PC-9 (cell line): Measurements from ENCODE around the gene CRTAC1. TPM values are rescaled to one million over a fixed set of nuclear protein-coding genes. Genes with fewer than 3 reads are reported as not detected.

Experiments used
- BruUV-seq: library from RNA; stranded (reverse); fragments of 400-500 nt; replicated peaks from 2 replicates; lab custom pipeline; 2021; lab: Mats Ljungman, UMichigan
- CTCF ChIA-PET: fragments of 300-600 bp; sonication (Branson Sonifier 250); formaldehyde crosslinking; loops from one replicate; lab custom pipeline; 2022; ENCODE audit warnings: antibody characterized with exemption; lab: Charles Lee
- POLR2A ChIA-PET: fragments of 300-600 bp; sonication (Branson Sonifier 250); formaldehyde crosslinking; loops from one replicate; lab custom pipeline; 2022; ENCODE audit warnings: antibody characterized with exemption; ENCODE audit not compliant: unreplicated experiment; lab: Charles Lee
- DNase-seq, 2 experiments: peaks; one replicate each; pipeline versions ENCODE4 v3.0.0 to v3.0.0-alpha.2; 2015 to 2022; ENCODE audit warnings: mixed read lengths in 1 of 2
- H2AFZ ChIP-seq: fragments of 200-600 bp; sonication (generic); 2 replicates; pipeline ENCODE4 v1.8.1; 2017; ENCODE audit warnings: antibody characterized with exemption
- H3F3A ChIP-seq: fragments of 200-600 bp; sonication (generic); 2 replicates; pipeline ENCODE4 v1.8.1; 2017; ENCODE audit warnings: antibody characterized with exemption, mild to moderate bottlenecking, low read depth; ENCODE audit not compliant: insufficient read depth
- H3K27ac ChIP-seq: fragments of 200-600 bp; sonication (generic); 2 replicates; pipeline ENCODE4 v1.6.1; 2016; ENCODE audit warnings: mixed run types
- H3K27me3 ChIP-seq: fragments of 200-600 bp; sonication (generic); 2 replicates; pipeline ENCODE4 v1.6.1; 2016; ENCODE audit warnings: low read depth, mixed run types; ENCODE audit not compliant: insufficient read depth
- H3K36me3 ChIP-seq: fragments of 200-600 bp; sonication (generic); 2 replicates; pipeline ENCODE4 v1.6.1; 2016; ENCODE audit warnings: low read depth, mixed run types
- H3K4me1 ChIP-seq: fragments of 200-600 bp; sonication (generic); replicated peaks from 2 replicates; pipeline ENCODE4 v1.6.1; 2016; ENCODE audit warnings: mixed run types; ENCODE audit not compliant: insufficient read depth
- H3K4me2 ChIP-seq: fragments of 200-600 bp; sonication (generic); 2 replicates; pipeline ENCODE4 v1.6.1; 2017; ENCODE audit warnings: mixed run types
- H3K4me3 ChIP-seq: fragments of 200-600 bp; sonication (generic); 2 replicates; pipeline ENCODE4 v1.6.1; 2016; ENCODE audit warnings: mixed run types
- H3K79me2 ChIP-seq: fragments of 200-600 bp; sonication (generic); 2 replicates; pipeline ENCODE4 v1.6.1; 2017; ENCODE audit warnings: low read depth, mixed run types
- H3K9me2 ChIP-seq: fragments of 200-600 bp; sonication (generic); 2 replicates; pipeline ENCODE4 v1.8.1; 2017; ENCODE audit warnings: mild to moderate bottlenecking; ENCODE audit not compliant: insufficient read depth
- H3K9me3 ChIP-seq: fragments of 200-600 bp; sonication (generic); 2 replicates; pipeline ENCODE4 v1.8.1; 2016; ENCODE audit warnings: low read depth; ENCODE audit not compliant: insufficient read depth
- H4K20me1 ChIP-seq: fragments of 200-600 bp; sonication (generic); 2 replicates; pipeline ENCODE4 v1.8.1; 2017; ENCODE audit not compliant: insufficient read depth
- CTCF ChIP-seq: fragments of 200-600 bp; sonication (generic); conservative IDR thresholded peaks from 2 replicates; pipeline ENCODE4 v1.6.1; 2017; ENCODE audit warnings: mixed run types, antibody characterized with exemption, mild to moderate bottlenecking, moderate library complexity
- EZH2 ChIP-seq: fragments of 200-600 bp; sonication (generic); IDR thresholded peaks from 2 replicates; pipeline ENCODE4 v1.8.0; 2017; ENCODE audit warnings: antibody characterized with exemption, low read depth
- intact Hi-C: fragments of 100-400 bp; cut with micrococcal nuclease; formaldehyde crosslinking; loops from one replicate; pipeline ENCODE4 v1.10.0; 2022; ENCODE audit not compliant: unreplicated experiment
- total RNA-seq: library from RNA; stranded (reverse); gene quantifications from 2 replicates; pipeline ENCODE4 v1.2.3, GENCODE V29; 2021

CRTAC1 gene
- total RNA-seq, 1 experiment from 2014 or later: not detected

GRCh38 chr10:97920865-97921264 is 109.6 kb downstream of the CRTAC1 start:
- Histone ChIP-seq H3K9me3 (no peaks in the 10 kb centered on the region), H3K27ac (no peak overlapping the region), H3K4me3 (no peak overlapping the region), H2AFZ (no peak overlapping the region), H3K79me2 (no peaks in the 10 kb centered on the region), H3K36me3 (no peaks in the 10 kb centered on the region), H3K9me2 (no peaks in the 10 kb centered on the region), H3K4me2 (no peak overlapping the region), H3K4me1 (no peaks in the 10 kb centered on the region), H3K27me3 (peaks cover 35% of the 10 kb centered on the region), H3F3A (no peaks in the 10 kb centered on the region), H4K20me1 (no peaks in the 10 kb centered on the region)
- no peak for TF ChIP-seq CTCF
- TF ChIP-seq EZH2: no peak
- no TSS peak for BruUV-seq
- DNase-seq: no peak
- intact Hi-C loops: no loop called here
- ChIA-PET POLR2A (interaction anchor here (0.5 kb wide), 1 partner anchor 15 kb away, joined by 3 read pairs; no protein-coding TSS in a partner anchor), CTCF (no interaction called here)

GRCh38 chr10:97919012-97919411 is 111.4 kb downstream of the CRTAC1 start:
- no peaks in the 10 kb centered on the region for H3K4me1 ChIP-seq
- BruUV-seq: no TSS peak
- no peak overlapping the region for H3K4me3 ChIP-seq
- no peaks in the 10 kb centered on the region for H3F3A ChIP-seq
- no peak overlapping the region for H3K27ac ChIP-seq
- ChIA-PET POLR2A (no interaction called here), CTCF (no interaction called here)
- no peaks in the 10 kb centered on the region for H3K9me2 ChIP-seq
- DNase-seq: no peak
- H3K27me3 ChIP-seq: peaks cover 27% of the 10 kb centered on the region
- H3K36me3 ChIP-seq: no peaks in the 10 kb centered on the region
- TF ChIP-seq CTCF (no peak), EZH2 (no peak)
- no peak overlapping the region for H3K4me2 ChIP-seq
- intact Hi-C loops: loop anchor here (10.0 kb wide), 2 partner anchors 546 to 1326 kb away; no protein-coding TSS in a partner anchor
- H2AFZ ChIP-seq: no peak overlapping the region
- no peaks in the 10 kb centered on the region for H3K9me3 ChIP-seq
- no peaks in the 10 kb centered on the region for H4K20me1 ChIP-seq
- H3K79me2 ChIP-seq: no peaks in the 10 kb centered on the region

- intact Hi-C loops: loop anchor here (10.0 kb wide), 2 partner anchors 548 to 1328 kb away; no protein-coding TSS in a partner anchor
- Histone ChIP-seq H3K9me2 (no peaks in the 10 kb centered on the region), H4K20me1 (no peaks in the 10 kb centered on the region), H3K4me2 (no peak overlapping the region), H3K36me3 (no peaks in the 10 kb centered on the region), H3F3A (no peaks in the 10 kb centered on the region), H3K9me3 (no peaks in the 10 kb centered on the region), H3K27me3 (peaks cover 16% of the 10 kb centered on the region), H3K4me3 (no peak overlapping the region), H2AFZ (no peak overlapping the region), H3K79me2 (no peaks in the 10 kb centered on the region), H3K4me1 (no peaks in the 10 kb centered on the region), H3K27ac (no peak overlapping the region)
- TF ChIP-seq EZH2 (no peak), CTCF (no peak)
- ChIA-PET CTCF (no interaction called here), POLR2A (no interaction called here)
- no TSS peak for BruUV-seq
- DNase-seq: no peak
These were observed 113.8 kb downstream of the CRTAC1 start for GRCh38 chr10:97916586-97916985.
